H9 (cell line): ENCODE measurements around the gene TSPAN3. TPM values are rescaled to one million over a fixed set of nuclear protein-coding genes. Genes with fewer than 3 reads are reported as not detected.

ENCODE experiments used
- DNase-seq: peaks from one replicate; pipeline ENCODE4 v3.0.0-alpha.2; 2017
- H2AFZ ChIP-seq: one replicate; pipeline ENCODE4 v1.6.1; 2013; ENCODE audit warnings: mild to moderate bottlenecking, low read length, control low read depth, moderate library complexity
- H2AK5ac ChIP-seq: 2 replicates; pipeline ENCODE4 v1.6.1; 2013; ENCODE audit warnings: low read length, control low read depth, mixed read lengths; ENCODE audit not compliant: insufficient read length
- H2BK120ac ChIP-seq: one replicate; pipeline ENCODE4 v1.6.1; 2013; ENCODE audit warnings: low read depth, mild to moderate bottlenecking, low read length, control low read depth, inconsistent platforms; ENCODE audit not compliant: poor library complexity, severe bottlenecking
- H2BK12ac ChIP-seq: 2 replicates; pipeline ENCODE4 v1.6.1; 2013; ENCODE audit warnings: low read length, control low read depth, mixed read lengths, low read depth; ENCODE audit not compliant: insufficient read length
- H2BK15ac ChIP-seq: 2 replicates; pipeline ENCODE4 v1.6.1; 2013; ENCODE audit warnings: low read depth, low read length, control low read depth
- H2BK20ac ChIP-seq: one replicate; pipeline ENCODE4 v1.6.1; 2013; ENCODE audit warnings: low read depth, mild to moderate bottlenecking, low read length, control low read depth, inconsistent platforms; ENCODE audit not compliant: poor library complexity, severe bottlenecking
- H2BK5ac ChIP-seq: 2 replicates; pipeline ENCODE4 v1.6.1; 2013; ENCODE audit warnings: low read length, control low read depth, mixed read lengths; ENCODE audit not compliant: insufficient read length
- H3K14ac ChIP-seq: 2 replicates; pipeline ENCODE4 v1.6.1; 2013; ENCODE audit warnings: low read length, control low read depth; ENCODE audit not compliant: insufficient read depth
- H3K18ac ChIP-seq: 2 replicates; pipeline ENCODE4 v1.6.1; 2013; ENCODE audit warnings: low read depth, mild to moderate bottlenecking, mixed read lengths, low read length, control low read depth; ENCODE audit not compliant: insufficient read length
- H3K23ac ChIP-seq: 2 replicates; pipeline ENCODE4 v1.6.1; 2013; ENCODE audit warnings: low read length, control low read depth, mixed read lengths, low read depth; ENCODE audit not compliant: insufficient read length
- H3K23me2 ChIP-seq: 2 replicates; pipeline ENCODE4 v1.6.1; 2013; ENCODE audit warnings: low read depth, mild to moderate bottlenecking, mixed read lengths, low read length, control low read depth; ENCODE audit not compliant: insufficient read length, poor library complexity, severe bottlenecking
- H3K27ac ChIP-seq: 2 replicates; pipeline ENCODE4 v1.5.1; 2013; ENCODE audit warnings: low read length, control low read depth, mixed read lengths, low read depth; ENCODE audit not compliant: insufficient read length
- H3K27me3 ChIP-seq: 2 replicates; pipeline ENCODE4 v1.6.1; 2013; ENCODE audit warnings: low read length, control low read depth, inconsistent platforms; ENCODE audit not compliant: insufficient read depth
- H3K4ac ChIP-seq: 2 replicates; pipeline ENCODE4 v1.6.1; 2013; ENCODE audit warnings: low read depth, mild to moderate bottlenecking, control low read depth, inconsistent platforms, low read length, moderate library complexity
- H3K4me1 ChIP-seq: 2 replicates; pipeline ENCODE4 v1.6.1; 2013; ENCODE audit warnings: low read length, control low read depth, inconsistent platforms; ENCODE audit not compliant: insufficient read depth
- H3K4me2 ChIP-seq: 2 replicates; pipeline ENCODE4 v1.6.1; 2013; ENCODE audit warnings: low read length, control low read depth, mixed read lengths; ENCODE audit not compliant: insufficient read length, insufficient read depth
- H3K56ac ChIP-seq: 2 replicates; pipeline ENCODE4 v1.6.1; 2013; ENCODE audit warnings: low read depth, mild to moderate bottlenecking, mixed read lengths, low read length, control low read depth; ENCODE audit not compliant: insufficient read length
- H3K79me1 ChIP-seq: 2 replicates; pipeline ENCODE4 v1.6.1; 2013; ENCODE audit warnings: low read depth, mild to moderate bottlenecking, moderate library complexity, low read length, control low read depth, inconsistent platforms; ENCODE audit not compliant: insufficient read depth, poor library complexity, severe bottlenecking
- H3K79me2 ChIP-seq: 2 replicates; pipeline ENCODE4 v1.6.1; 2013; ENCODE audit warnings: low read length, control low read depth, inconsistent platforms; ENCODE audit not compliant: insufficient read depth
- H3K9ac ChIP-seq: 2 replicates; pipeline ENCODE4 v1.6.1; 2013; ENCODE audit warnings: low read length, control low read depth, mixed read lengths; ENCODE audit not compliant: insufficient read length; ENCODE audit errors: extremely low read depth
- H3K9me3 ChIP-seq: one replicate; pipeline ENCODE4 v1.6.1; 2013; ENCODE audit warnings: low read depth, low read length, inconsistent platforms; ENCODE audit not compliant: control insufficient read depth
- H3T11ph ChIP-seq: one replicate; pipeline ENCODE4 v1.6.1; 2013; ENCODE audit warnings: mild to moderate bottlenecking, low read length, control low read depth, inconsistent platforms
- H4K20me1 ChIP-seq: one replicate; pipeline ENCODE4 v1.6.1; 2013; ENCODE audit not compliant: control insufficient read depth, insufficient read length, insufficient read depth
- H4K5ac ChIP-seq: 2 replicates; pipeline ENCODE4 v1.6.1; 2013; ENCODE audit warnings: low read depth, mild to moderate bottlenecking, mixed read lengths, low read length, control low read depth; ENCODE audit not compliant: insufficient read length
- H4K8ac ChIP-seq: replicated peaks from 2 replicates; pipeline ENCODE4 v1.6.1; 2013; ENCODE audit warnings: low read length, control low read depth, mixed read lengths, low read depth; ENCODE audit not compliant: insufficient read length
- H4K91ac ChIP-seq: 2 replicates; pipeline ENCODE4 v1.6.1; 2013; ENCODE audit warnings: low read depth, mild to moderate bottlenecking, moderate library complexity, mixed read lengths, low read length, control low read depth; ENCODE audit not compliant: insufficient read length
- H3K27ac Mint-ChIP-seq, 3 experiments: 2 replicates in 2 of 3; 3 replicates in 1 of 3; pipeline ENCODE4 v1.8.0; 2020 to 2021; ENCODE audit warnings: mixed read lengths in 3 of 3, mild to moderate bottlenecking in 1 of 3, moderate library complexity in 1 of 3
- H3K27me3 Mint-ChIP-seq: 2 replicates; pipeline ENCODE4 v1.8.0; 2021; ENCODE audit warnings: low read depth, mild to moderate bottlenecking, moderate library complexity, mixed read lengths
- H3K36me3 Mint-ChIP-seq, 3 experiments: 2 replicates in 2 of 3; 3 replicates in 1 of 3; pipeline ENCODE4 v1.8.0; 2020 to 2021; ENCODE audit warnings: low read depth in 3 of 3, mixed read lengths in 3 of 3; ENCODE audit not compliant: insufficient read depth in 1 of 3
- H3K4me1 Mint-ChIP-seq, 2 experiments: 2 replicates each; pipeline ENCODE4 v1.8.0; 2020; ENCODE audit warnings: mixed read lengths in 2 of 2
- H3K4me3 Mint-ChIP-seq, 2 experiments: 2 replicates in 1 of 2; 3 replicates in 1 of 2; pipeline ENCODE4 v1.8.0; 2020 to 2021; ENCODE audit warnings: mild to moderate bottlenecking in 2 of 2, mixed read lengths in 2 of 2, moderate library complexity in 1 of 2
- H3K9me3 Mint-ChIP-seq, 2 experiments: 2 replicates in 1 of 2; 3 replicates in 1 of 2; pipeline ENCODE4 v1.8.0; 2020; ENCODE audit warnings: mild to moderate bottlenecking in 2 of 2, mixed read lengths in 2 of 2, moderate library complexity in 1 of 2
- WGBS: extraction: QIAGEN DNeasy Blood & Tissue Kit; methylation state at CpG from one replicate; pipeline ENCODE4 v1.1.7; 2013; ENCODE audit warnings: missing lambda C conversion rate, low lambda C conversion rate, mixed read lengths; ENCODE audit not compliant: insufficient read length; ENCODE audit errors: extremely low coverage; 5-methylcytosine and 5-hydroxymethylcytosine counted together
- total RNA-seq: library from RNA; stranded (reverse); gene quantifications from 2 replicates; pipeline ENCODE4 v1.2.1, GENCODE V29; 2021
- TF ChIP-seq, protein P1 (sequence below): fragments of 200-600 bp; sonication (generic); conservative IDR thresholded peaks from 3 replicates; pipeline ENCODE4 v1.8.0; 2021; ENCODE audit warnings: antibody characterized with exemption, mild to moderate bottlenecking

Gene TSPAN3
- total RNA-seq, 1 experiment from 2014 or later = 117 TPM

DNA sequence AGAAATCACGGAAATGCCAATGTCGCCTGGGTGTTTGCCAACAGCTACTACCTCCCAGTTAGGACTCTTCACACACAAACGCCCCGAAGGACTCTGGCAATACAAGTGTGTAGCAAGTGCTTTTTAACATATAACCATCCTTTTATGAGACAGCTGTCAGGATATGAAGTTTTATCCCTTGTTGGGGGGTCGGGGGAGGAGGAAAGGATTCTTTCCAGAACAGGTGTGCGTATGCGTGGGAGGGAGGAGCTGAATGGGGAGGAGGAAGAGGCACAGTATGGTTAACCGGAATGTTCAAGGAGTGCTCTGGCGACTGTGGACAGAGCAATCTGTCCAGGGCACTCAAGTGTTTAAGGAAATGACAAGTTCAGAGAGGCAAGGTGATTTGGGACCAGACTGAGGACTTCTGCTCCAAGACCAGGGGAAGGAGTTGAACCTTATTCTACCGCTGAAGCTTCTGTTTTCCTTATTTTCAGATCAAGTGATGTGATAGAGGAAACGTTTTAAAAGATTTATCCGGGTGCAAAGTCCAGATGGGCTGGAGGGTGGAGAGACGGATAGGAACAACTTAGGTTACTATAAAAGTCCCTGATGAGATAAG lies 1.3 kb downstream of the TSPAN3 start:
- Histone ChIP-seq H2AK5ac (no peak overlapping the region), H3K23ac (no peak overlapping the region), H3K4me1 (peaks cover 3% of the 10 kb centered on the region), H2BK20ac (no peak overlapping the region), H3K9me3 (no peaks in the 10 kb centered on the region), H3K23me2 (peaks cover 6% of the 10 kb centered on the region), H2BK15ac (no peak overlapping the region), H3K27me3 (no peaks in the 10 kb centered on the region), H3K4me2 (peak overlapping the region; percentile 72), H3K79me2 (peaks cover 13% of the 10 kb centered on the region; the same call in 1 of the 2 replicates), H3K18ac (no peak overlapping the region), H2BK120ac (no peak overlapping the region), H3K14ac (no peak overlapping the region), H3K9ac (peak overlapping the region; percentile 21), H4K8ac (no peak overlapping the region), H3K79me1 (no peaks in the 10 kb centered on the region), H4K91ac (no peak overlapping the region), H4K20me1 (no peaks in the 10 kb centered on the region), H4K5ac (no peak overlapping the region), H3K4ac (no peak overlapping the region), H2BK5ac (no peak overlapping the region), H3T11ph (no peak overlapping the region), H3K56ac (no peak overlapping the region), H2BK12ac (no peak overlapping the region), H3K27ac (no peak overlapping the region), H2AFZ (no peak overlapping the region)
- WGBS = no CpG with 5 or more reads among the region's 13 CpGs
- peaks cover 18 to 24% of the 10 kb centered on the region in 2 experiments for H3K4me1 Mint-ChIP-seq
- peak overlapping the region in 1 of 3 experiments; percentile 20; a peak in 1 of 7 replicates for H3K27ac Mint-ChIP-seq
- TF ChIP-seq, protein P1, sequence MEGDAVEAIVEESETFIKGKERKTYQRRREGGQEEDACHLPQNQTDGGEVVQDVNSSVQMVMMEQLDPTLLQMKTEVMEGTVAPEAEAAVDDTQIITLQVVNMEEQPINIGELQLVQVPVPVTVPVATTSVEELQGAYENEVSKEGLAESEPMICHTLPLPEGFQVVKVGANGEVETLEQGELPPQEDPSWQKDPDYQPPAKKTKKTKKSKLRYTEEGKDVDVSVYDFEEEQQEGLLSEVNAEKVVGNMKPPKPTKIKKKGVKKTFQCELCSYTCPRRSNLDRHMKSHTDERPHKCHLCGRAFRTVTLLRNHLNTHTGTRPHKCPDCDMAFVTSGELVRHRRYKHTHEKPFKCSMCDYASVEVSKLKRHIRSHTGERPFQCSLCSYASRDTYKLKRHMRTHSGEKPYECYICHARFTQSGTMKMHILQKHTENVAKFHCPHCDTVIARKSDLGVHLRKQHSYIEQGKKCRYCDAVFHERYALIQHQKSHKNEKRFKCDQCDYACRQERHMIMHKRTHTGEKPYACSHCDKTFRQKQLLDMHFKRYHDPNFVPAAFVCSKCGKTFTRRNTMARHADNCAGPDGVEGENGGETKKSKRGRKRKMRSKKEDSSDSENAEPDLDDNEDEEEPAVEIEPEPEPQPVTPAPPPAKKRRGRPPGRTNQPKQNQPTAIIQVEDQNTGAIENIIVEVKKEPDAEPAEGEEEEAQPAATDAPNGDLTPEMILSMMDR = no peak
- H3K9me3 Mint-ChIP-seq = no peaks in the 10 kb centered on the region
- peak overlapping the region; percentile 80 to 81 for H3K4me3 Mint-ChIP-seq
- H3K36me3 Mint-ChIP-seq = peaks cover 2 to 8% (median 4%) of the 10 kb centered on the region in 3 experiments; a peak in 5 of 7 replicates
- H3K27me3 Mint-ChIP-seq = peaks cover 3% of the 10 kb centered on the region
- no peak for DNase-seq
